Skeletal muscle satellite cell (primary cell): ENCODE measurements around the gene AP1S1.

Source experiments
- small RNA-seq: library from RNA; depleted of rRNA; stranded (forward); fragments of <200 nt; gene quantifications from one replicate; pipeline ENCODE3, GENCODE V24; 2012

Gene AP1S1

Small RNAs within 50 kb of the gene (small RNA-seq; reads per million reads assigned to genes)
- gene MIR4653, result 0.35 reads per million
